Astrocyte of the spinal cord (primary cell): ENCODE results near the gene ARHGEF7.

Experiments
- DNase-seq: peaks from one replicate; pipeline ENCODE4 v3.0.0; 2011; ENCODE audit warnings: low read depth, low spot score
- H3K4me3 ChIP-seq: 2 replicates; pipeline ENCODE4 v1.5.1; 2011; ENCODE audit warnings: low read depth, mild to moderate bottlenecking, low read length, moderate library complexity
- in situ Hi-C: cut with HindIII; loops from 2 replicates; pipeline ENCODE4 v1.10.0; 2017; ENCODE audit warnings: low sequenced_read_pairs
- TF ChIP-seq, protein P1 (sequence below): IDR thresholded peaks from 2 replicates; pipeline ENCODE4 v1.5.1; 2012; ENCODE audit warnings: low read depth, mild to moderate bottlenecking, low read length, inconsistent platforms

The ARHGEF7 gene

DNA sequence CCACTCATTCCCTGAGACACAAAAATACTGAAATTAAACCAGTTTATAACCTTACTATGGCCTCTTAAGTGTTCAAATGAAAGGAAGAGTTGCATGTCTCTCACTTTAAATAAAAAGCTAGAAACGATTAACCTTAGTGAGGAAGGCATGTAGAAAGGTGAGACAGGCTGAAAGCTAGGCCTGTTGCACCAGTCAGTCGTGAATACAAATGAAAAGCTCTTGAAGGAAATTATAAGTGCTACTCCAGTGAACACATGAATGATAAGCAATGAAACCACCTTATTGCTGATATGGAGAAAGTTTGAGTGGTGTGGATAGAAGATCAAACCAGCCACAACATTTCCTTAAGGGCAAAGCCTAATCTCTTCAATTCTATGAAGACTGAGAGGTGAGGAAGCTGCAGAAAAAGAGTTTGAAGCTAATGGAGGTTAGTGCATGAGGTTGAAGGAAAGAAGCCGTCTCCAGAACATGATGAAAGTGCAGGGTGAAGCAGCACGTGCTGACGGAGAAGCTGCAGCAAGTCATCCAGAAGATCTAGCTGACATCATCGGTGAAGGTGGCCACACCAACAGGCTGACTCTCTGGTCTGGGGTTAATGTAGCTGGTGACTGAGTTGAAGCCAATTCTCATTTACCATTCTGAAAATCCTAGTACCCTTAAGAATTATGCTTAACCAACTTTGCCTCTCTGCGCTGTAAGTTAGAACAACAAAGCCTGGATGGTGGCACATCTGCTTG, 110.9 kb downstream of the ARHGEF7 start:
- H3K4me3 ChIP-seq = no peak overlapping the region
- TF ChIP-seq, protein P1, sequence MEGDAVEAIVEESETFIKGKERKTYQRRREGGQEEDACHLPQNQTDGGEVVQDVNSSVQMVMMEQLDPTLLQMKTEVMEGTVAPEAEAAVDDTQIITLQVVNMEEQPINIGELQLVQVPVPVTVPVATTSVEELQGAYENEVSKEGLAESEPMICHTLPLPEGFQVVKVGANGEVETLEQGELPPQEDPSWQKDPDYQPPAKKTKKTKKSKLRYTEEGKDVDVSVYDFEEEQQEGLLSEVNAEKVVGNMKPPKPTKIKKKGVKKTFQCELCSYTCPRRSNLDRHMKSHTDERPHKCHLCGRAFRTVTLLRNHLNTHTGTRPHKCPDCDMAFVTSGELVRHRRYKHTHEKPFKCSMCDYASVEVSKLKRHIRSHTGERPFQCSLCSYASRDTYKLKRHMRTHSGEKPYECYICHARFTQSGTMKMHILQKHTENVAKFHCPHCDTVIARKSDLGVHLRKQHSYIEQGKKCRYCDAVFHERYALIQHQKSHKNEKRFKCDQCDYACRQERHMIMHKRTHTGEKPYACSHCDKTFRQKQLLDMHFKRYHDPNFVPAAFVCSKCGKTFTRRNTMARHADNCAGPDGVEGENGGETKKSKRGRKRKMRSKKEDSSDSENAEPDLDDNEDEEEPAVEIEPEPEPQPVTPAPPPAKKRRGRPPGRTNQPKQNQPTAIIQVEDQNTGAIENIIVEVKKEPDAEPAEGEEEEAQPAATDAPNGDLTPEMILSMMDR = no peak
- in situ Hi-C loops = no loop called here
- DNase-seq = no peak

DNA sequence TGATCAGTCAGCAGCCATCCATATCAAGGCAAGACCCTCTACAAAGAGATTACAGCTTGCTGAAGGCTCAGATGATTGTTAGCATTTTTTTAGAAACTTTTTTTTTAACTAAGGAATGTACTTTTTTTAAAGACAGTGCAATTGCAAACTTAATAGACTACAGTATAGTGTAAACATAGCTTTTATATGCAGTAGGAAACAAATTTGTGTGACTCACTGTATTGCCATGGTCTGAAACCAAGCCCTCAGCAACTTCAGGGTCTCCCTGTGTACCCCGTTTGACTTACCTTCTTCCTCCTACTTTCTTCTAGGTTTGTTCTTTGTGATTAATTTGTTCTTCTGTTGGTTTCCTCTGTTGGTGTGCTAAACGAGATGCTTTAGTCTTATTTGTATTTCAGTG, 112.3 kb downstream of the ARHGEF7 start:
- in situ Hi-C loops = no loop called here
- DNase-seq = peak; percentile 39
- TF ChIP-seq, protein P1 = no peak
- no peak overlapping the region for H3K4me3 ChIP-seq

DNA sequence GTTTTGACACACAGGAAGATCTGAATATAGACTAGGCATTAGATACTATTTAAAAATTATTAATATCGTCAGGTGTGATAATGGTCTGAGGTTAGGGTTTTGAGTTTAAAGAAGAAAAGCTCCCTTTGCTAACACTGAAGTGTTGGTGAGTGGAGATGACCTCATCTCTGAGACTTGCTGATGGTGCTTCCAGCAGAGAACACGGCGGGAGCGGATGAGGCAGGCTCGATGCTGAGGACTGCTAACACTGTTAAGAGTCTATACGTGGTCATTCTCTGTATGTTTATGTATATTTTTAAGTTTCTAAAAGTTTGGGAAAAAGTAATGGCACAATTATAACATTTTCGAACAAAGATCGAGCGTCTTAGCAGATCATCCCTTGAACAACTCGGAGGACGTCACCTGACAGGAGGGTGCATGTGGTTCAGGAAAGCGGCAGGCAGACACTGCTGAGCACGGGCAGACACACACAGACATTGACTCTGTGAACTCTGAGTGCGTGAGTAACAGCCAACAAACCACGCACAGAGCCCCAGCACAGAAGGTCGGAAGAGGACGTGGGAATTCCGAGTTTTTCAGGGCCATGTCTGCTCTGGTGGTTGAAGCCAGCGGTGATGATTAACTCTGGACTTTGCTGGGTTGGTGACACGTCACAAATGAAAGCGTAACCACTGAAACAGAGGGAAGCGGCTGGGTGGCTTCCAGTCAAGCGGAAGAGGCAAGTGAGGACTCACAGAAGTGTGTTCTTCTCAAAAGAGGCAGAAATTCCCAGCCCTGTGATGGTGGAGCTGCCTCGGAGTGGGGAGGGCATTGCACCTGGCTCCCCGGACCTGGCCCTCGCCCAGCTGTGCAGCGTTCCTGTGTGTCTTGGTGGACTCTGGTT, 113.4 kb downstream of the ARHGEF7 start:
- DNase-seq = peak; percentile 97
- TF ChIP-seq, protein P1 = no peak
- peak overlapping the region; percentile 25 for H3K4me3 ChIP-seq
- in situ Hi-C loops = no loop called here

DNA sequence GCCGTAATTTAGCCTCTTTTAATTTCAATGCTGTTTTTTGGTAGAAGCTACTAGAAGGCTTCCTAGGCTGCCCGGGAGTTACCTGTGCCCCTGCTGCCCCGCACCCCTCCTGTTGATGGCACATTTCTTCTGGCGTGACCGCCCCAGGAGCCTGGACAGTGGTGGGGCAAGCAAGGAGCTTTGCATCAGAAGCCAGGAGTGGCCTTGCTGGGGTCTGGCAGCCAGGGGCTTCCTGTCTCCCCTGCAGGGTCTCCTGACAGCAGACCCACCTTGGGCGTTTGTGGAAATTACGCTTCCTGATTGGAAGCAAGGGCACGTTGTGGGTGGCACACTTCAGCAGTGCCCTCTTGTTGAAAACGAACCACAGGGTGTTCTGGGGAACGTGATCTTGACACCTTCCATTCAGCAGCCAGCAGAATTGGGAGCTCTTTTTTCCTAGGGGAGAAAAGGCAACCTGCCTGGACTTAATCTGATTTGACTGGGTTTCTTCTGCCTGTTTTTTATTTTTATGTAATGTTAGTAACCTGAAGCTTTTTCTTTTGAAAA, 115.3 kb downstream of the ARHGEF7 start:
- no peak overlapping the region for H3K4me3 ChIP-seq
- DNase-seq = no peak
- in situ Hi-C loops = no loop called here
- TF ChIP-seq, protein P1 = no peak

DNA sequence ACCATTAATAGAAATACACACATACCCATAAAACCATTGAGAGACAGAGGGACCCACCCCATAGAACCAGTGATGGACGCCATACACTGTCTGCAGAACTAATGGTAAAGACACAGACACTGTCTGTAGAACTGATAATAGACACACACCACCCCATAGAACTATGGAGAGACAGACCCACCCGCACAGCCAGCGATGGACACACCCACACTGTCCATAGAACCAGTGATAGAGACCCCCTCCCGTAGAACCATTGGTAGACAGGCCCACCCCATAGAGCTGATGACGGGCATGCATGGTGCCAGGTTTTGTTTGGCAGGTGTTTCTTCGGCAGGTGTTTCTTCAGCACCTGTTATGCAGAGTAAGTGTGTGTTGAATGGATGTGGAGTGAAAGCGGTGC, 117.1 kb downstream of the ARHGEF7 start:
- H3K4me3 ChIP-seq = no peak overlapping the region
- in situ Hi-C loops = no loop called here
- TF ChIP-seq, protein P1 = no peak
- no peak for DNase-seq

DNA sequence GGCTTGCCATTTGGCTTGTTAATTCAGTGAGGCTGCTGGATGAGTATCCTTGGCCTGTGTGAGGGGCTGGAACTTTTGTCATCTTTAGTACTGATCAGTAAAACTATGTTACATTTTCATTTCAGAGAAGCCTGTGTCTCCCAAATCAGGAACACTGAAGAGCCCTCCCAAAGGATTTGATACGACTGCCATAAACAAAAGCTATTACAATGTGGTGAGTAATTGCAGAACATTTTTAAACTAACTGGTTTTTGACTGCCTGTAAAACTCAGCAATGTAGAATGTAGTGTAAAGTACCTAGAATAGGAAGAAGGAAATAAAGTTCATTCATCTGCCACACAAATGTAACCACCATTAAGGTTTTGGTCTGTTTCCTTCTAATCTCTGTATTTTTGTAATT, 118.0 kb downstream of the ARHGEF7 start:
- no peak overlapping the region for H3K4me3 ChIP-seq
- no peak for DNase-seq
- in situ Hi-C loops = no loop called here
- TF ChIP-seq, protein P1 = no peak
